Measurements from ENCODE around the gene RPS6KB2.
"Not testable (repeated sequence)": the region's sequence is repeated elsewhere in the genome, so short reads cannot be mapped to it uniquely, and the experiment has no call there.

Gene RPS6KB2

DNA sequence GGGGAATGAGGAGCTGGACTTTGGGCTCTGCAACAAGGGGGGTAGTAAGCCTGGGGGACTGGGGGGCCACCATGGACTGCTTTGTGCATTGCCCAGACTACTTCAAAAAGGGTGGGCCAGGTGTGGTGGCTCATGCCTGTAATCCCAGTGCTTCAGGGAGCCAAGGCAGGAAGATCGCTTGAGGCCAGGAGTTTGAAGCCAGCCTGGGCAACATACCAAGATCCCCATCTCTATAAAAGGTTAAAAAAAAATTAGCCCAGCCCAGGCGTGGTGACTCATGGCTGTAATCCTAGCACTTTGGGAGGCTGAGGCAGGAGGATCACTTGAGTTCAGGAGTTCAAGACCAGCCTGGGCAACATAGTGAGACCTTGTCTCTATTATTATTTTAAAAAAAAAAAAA, 37.2 kb downstream of the RPS6KB2 start:
- DNase-seq (ENCODE audit: low read depth in 1 of 2, low spot score in 1 of 2), result not testable (repeated sequence)

GRCh38 chr11:67466367-67466766, 38.1 kb downstream of the RPS6KB2 start:
- DNase-seq (ENCODE audit: low read depth in 1 of 2, low spot score in 1 of 2), result no peak

DNA sequence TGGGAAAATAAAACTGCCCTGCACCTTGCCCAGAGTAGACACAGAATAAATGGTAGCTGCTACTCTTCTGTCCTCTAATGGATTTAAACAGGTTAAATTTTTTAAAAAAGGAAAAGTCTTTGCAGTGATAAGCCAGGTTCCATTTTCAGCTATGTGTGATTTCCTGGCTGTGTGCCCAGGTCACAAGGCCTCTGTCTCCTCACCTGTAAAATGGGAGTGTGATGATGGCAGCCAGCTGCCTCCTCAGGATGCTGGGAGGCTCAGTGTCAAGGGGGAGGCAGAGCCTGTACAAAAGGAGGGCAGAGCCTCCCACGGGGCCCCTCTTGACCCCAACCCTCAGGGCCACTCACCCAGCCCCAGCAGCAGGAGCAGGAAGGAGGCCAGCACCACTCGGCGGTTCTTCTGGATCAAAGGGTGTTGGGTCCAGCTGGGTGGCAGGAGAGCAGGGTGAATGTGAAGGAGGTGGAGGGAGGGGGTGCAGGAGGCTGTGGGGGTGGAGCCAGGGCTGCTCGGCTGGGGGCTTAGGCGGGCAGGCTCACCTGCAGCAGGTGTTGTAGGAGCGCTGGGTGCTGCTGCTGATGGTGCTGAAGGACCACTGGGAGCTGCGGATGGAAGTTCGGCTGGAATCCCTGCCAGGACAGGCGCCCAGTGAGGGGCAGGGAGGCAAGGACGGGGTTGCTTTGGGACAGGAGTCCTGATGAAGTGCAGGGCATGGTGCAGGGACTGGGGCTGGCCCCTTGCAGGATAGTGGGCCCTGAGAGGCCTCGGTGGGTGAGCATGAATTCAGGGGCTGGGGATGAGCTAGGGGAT, 38.9 kb downstream of the RPS6KB2 start:
- DNase-seq (ENCODE audit: low read depth in 1 of 2, low spot score in 1 of 2), result no peak

DNA sequence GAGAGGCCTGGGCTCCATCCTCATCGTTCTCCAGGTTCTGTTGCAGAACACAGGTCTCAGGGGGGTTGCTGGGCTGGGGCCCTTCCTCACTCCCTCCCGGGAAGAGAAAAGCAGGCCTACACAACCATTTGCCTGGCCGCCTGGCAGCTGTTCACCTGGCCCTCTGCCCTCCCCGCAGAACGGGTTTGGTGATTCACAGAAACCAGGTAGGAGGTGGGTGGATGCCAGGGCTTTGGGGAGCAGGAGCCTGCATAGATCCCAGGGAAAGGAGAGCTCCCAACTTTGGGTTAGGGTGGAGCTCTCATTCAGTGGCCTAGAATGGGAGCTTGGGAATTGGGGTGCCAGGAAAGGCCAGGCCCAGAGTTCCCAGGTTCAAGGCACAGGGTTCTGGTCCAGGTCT, 39.8 kb downstream of the RPS6KB2 start:
- DNase-seq (ENCODE audit: low read depth in 1 of 2, low spot score in 1 of 2), result no peak

GRCh38 chr11:67468456-67468758, 40.1 kb downstream of the RPS6KB2 start:
- DNase-seq (ENCODE audit: low read depth in 1 of 2, low spot score in 1 of 2), result no peak

- peak; percentile 88 to 91 for DNase-seq (ENCODE audit: low read depth in 1 of 2, low spot score in 1 of 2)
Measured at GRCh38 chr11:67468759-67469507, 40.6 kb downstream of the RPS6KB2 start, which contains the start of gene TMEM134. Gene TMEM134, minus strand, starts transcription at chr11:67469251. Its CDS starts 59 bp downstream, at chr11:67469192.

- DNase-seq (ENCODE audit: low read depth in 1 of 2, low spot score in 1 of 2), result no peak
Measured at GRCh38 chr11:67469508-67469811, 41.2 kb downstream of the RPS6KB2 start.

- no peak for DNase-seq (ENCODE audit: low read depth in 1 of 2, low spot score in 1 of 2)
Measured at GRCh38 chr11:67470337-67471002, 42.2 kb downstream of the RPS6KB2 start.

- DNase-seq (ENCODE audit: low read depth in 1 of 2, low spot score in 1 of 2), result no peak
Measured at GRCh38 chr11:67472882-67473281, 44.6 kb downstream of the RPS6KB2 start.

DNA sequence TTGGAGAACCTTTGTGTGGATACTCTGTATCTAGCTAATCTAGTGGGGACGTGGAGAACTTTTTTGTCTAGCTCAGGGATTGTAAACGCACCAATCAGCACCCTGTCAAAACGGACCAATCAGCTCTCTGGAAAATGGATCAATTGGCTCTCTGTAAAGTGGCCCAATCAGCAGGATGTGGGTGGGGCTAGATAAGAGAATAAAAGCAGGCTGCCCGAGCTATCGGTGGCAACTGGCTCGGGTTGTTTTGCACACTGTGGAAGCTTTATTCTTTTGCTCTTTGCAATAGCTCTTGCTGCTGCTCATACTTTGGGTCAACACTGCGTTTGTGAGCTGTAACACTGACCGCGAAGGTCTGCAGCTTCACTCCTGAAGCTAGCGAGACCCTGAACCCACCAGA, 48.4 kb downstream of the RPS6KB2 start:
- not testable (repeated sequence) for DNase-seq (ENCODE audit: low read depth in 1 of 2, low spot score in 1 of 2)

GRCh38 chr11:67477344-67478050, 49.2 kb downstream of the RPS6KB2 start:
- DNase-seq (ENCODE audit: low read depth in 1 of 2, low spot score in 1 of 2), result not testable (repeated sequence)

GRCh38 chr11:67482275-67482826, 54.1 kb downstream of the RPS6KB2 start:
- no peak for DNase-seq (ENCODE audit: low read depth in 1 of 2, low spot score in 1 of 2)

GRCh38 chr11:67482827-67483798, 54.8 kb downstream of the RPS6KB2 start, which contains the start of gene AIP:
Gene AIP, plus strand, starts transcription at chr11:67483026. Its CDS starts 133 bp downstream, at chr11:67483159.
- peak; percentile 91 to 93 for DNase-seq (ENCODE audit: low read depth in 1 of 2, low spot score in 1 of 2)

- DNase-seq (ENCODE audit: low read depth in 1 of 2, low spot score in 1 of 2), result no peak
Measured at GRCh38 chr11:67483831-67484665, 55.8 kb downstream of the RPS6KB2 start.

DNA sequence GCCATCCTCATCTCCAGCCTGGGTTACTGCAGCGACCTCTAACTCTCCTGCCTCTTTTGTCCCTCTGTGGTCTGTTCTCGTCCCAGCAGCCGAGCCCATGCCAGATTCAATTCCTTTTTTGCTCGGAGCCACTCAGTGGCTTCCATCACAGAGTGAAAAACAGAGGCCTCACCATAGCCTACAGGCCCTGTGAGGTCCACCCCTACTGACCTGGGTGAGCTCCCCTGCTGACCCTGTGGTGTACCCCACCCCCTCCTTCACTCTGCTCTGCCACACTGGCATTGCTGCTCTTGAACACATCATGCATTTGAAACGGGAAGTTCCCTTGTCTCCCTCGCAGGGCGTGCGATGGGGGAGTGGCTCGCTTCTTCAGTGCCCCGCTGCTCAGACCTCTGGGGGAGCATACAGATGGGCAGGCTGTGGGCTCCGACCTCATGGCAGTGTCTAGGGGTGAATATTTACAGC, 56.6 kb downstream of the RPS6KB2 start:
- DNase-seq (ENCODE audit: low read depth in 1 of 2, low spot score in 1 of 2), result no peak

All from stimulated activated CD4-positive, alpha-beta T cell treated with anti-CD3 and anti-CD28 coated beads, Interleukin-15, amount 100 ng/mL, for 1 hour (primary cell).